ENCODE results near the gene BTF3. TPM values are rescaled to one million over a fixed set of nuclear protein-coding genes. Genes with fewer than 3 reads are reported as not detected.
"Not testable (repeated sequence)": the region's sequence is repeated elsewhere in the genome, so short reads cannot be mapped to it uniquely, and the experiment has no call there.

The BTF3 gene
- total RNA-seq, 2 donors from 2014 or later, result 1,036 to 1,053 TPM

DNA sequence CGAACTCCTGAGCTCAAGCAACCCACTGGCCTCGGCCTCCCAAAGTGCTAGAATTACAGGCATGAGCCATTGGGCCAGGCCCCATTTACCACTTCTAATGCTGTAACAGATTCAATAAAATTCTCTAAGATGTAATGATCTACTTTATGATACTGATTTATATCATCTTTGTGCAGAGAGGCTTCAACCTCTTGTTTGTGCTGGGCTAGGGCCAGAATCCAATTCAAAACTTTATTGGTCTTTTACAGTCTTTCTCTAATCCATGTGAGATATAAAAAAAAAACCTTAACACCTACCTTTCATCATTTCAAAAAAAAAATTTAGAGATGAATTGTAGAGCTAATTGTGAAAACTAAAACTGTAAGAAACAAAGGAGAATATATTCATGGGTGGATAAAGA lies 8.2 kb upstream of the BTF3 start:
- Mint-ChIP-seq H3K4me3 (no peak overlapping the region), H3K27me3 (ENCODE audit: low read depth) (peaks cover 50% of the 10 kb centered on the region), H3K9me3 (no peaks in the 10 kb centered on the region)

DNA sequence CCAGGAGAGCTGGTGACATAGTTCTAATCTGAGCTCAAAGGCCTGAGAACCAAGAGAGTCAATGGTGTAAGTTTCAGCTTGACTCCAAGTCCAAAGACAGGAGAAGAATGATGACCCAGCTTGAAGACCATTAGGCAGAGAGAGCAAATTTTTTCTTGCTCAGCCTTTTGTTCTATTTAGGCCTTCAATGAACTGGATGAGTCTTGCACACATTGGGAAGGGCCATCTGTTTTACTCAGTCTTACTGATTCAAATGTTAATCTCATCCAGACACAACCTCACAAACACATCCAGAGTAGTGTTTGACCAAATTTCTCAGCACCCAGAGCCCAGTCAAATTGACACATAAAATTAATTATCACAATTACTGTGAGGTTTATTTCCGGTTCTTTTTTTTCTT lies 7.1 kb upstream of the BTF3 start:
- no peaks in the 10 kb centered on the region for H3K36me3 Mint-ChIP-seq (ENCODE audit: insufficient read depth in 2 of 2)
- ATAC-seq (replicated peaks in 1 of 2) (no peak), DNase-seq (no peak)
- H3K9me3 Mint-ChIP-seq, result no peaks in the 10 kb centered on the region
- no peak overlapping the region for H3K27ac Mint-ChIP-seq
- H3K4me1 Mint-ChIP-seq (ENCODE audit: low read depth), result no peaks in the 10 kb centered on the region
- H3K4me3 Mint-ChIP-seq, result no peak overlapping the region
- peaks cover 43% of the 10 kb centered on the region for H3K27me3 Mint-ChIP-seq (ENCODE audit: low read depth)

More for the DNA sequence above, 8.2 kb upstream of the BTF3 start:
- no peak overlapping the region for H3K27ac Mint-ChIP-seq
- ATAC-seq (replicated peaks in 1 of 2), result no peak
- no peak for DNase-seq
- no peaks in the 10 kb centered on the region for H3K4me1 Mint-ChIP-seq (ENCODE audit: low read depth)
- H3K36me3 Mint-ChIP-seq (ENCODE audit: insufficient read depth in 2 of 2), result no peaks in the 10 kb centered on the region

DNA sequence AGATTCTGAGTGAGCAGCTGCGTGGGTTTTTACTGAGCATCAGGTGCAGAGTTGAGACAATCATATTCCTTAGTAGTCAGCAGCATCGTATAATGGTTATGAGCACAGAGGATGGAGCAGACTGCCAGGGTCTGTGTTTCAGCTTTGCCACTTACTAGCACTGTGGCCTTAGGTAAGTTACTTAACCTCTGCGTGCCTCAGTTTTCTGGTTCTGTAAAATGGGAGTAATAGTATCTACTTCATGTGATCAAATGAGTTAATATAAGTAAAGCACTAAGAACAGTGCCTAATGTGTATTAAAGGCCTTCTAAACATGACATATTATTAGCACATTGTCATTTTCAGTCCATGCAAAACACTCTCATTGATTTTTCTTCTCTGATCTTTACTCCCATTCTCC lies 4.8 kb upstream of the BTF3 start:
- Mint-ChIP-seq H3K4me3 (no peak overlapping the region), H3K4me1 (ENCODE audit: low read depth) (peaks cover 12% of the 10 kb centered on the region), H3K27me3 (ENCODE audit: low read depth) (peaks cover 27% of the 10 kb centered on the region), H3K36me3 (ENCODE audit: insufficient read depth in 2 of 2) (no peaks in the 10 kb centered on the region), H3K27ac (no peak overlapping the region), H3K9me3 (no peaks in the 10 kb centered on the region)
- DNase-seq, result no peak
- no peak for ATAC-seq (replicated peaks in 1 of 2)

DNA sequence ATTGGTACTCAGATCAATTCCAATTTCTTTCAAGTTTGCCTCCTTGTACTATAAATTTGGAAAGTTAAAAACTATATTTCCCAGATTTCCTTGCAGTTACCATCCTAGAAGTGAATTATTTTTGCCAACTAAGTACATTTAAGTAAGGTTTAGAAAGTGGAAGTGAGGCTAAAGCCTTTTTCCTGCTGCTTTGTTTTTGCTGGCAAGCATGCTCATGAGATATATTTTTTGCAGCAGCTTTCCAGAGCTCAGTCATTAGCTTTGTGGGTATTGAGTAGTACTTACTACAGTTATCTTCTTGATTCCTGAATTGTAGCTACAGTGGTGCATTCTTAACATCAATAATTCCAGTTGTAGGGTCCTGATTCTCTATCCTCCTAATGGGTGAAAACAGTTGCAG lies 3.5 kb upstream of the BTF3 start:
- H3K9me3 Mint-ChIP-seq, result no peaks in the 10 kb centered on the region
- H3K4me3 Mint-ChIP-seq, result no peak overlapping the region
- peaks cover 27% of the 10 kb centered on the region for H3K27me3 Mint-ChIP-seq (ENCODE audit: low read depth)
- no peak overlapping the region for H3K27ac Mint-ChIP-seq
- ATAC-seq (replicated peaks in 1 of 2), result no peak
- no peak for DNase-seq
- peaks cover 0 to 8% of the 10 kb centered on the region in 2 donors for H3K36me3 Mint-ChIP-seq (ENCODE audit: insufficient read depth in 2 of 2)
- peaks cover 19% of the 10 kb centered on the region for H3K4me1 Mint-ChIP-seq (ENCODE audit: low read depth)

DNA sequence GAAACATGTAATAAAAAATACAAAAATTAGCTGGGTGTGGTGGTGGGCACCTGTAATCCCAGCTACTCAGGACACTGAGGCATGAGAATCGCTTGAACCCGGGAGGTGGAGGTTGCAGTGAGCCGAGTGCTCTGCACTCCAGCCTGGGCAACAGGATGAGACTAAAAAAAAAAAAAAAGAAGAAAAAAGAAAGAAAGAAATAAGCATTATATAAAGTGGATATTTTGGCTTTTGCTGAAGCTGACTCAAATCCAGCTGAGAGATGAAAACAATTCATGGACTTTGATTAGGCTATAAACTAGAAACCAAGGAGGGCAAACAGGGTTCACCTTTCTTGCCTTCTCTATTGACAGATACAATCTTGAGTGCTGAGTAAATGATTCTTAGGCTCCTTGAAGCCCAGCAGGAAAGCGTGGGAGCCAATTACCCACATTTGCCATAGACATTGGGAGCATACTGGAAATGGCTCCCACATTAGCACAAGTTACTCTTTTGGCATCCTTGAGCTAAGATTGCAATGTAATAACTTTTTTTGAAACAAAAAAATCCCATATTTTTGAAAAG lies 2.4 kb upstream of the BTF3 start:
- peaks cover 27% of the 10 kb centered on the region for H3K27me3 Mint-ChIP-seq (ENCODE audit: low read depth)
- H3K36me3 Mint-ChIP-seq (ENCODE audit: insufficient read depth in 2 of 2), result peaks cover 3 to 13% of the 10 kb centered on the region in 2 donors
- no peak overlapping the region for H3K27ac Mint-ChIP-seq
- ATAC-seq (replicated peaks in 1 of 2) (no peak), DNase-seq (no peak)
- peaks cover 30% of the 10 kb centered on the region for H3K4me1 Mint-ChIP-seq (ENCODE audit: low read depth)
- H3K9me3 Mint-ChIP-seq, result no peaks in the 10 kb centered on the region
- no peak overlapping the region for H3K4me3 Mint-ChIP-seq

DNA sequence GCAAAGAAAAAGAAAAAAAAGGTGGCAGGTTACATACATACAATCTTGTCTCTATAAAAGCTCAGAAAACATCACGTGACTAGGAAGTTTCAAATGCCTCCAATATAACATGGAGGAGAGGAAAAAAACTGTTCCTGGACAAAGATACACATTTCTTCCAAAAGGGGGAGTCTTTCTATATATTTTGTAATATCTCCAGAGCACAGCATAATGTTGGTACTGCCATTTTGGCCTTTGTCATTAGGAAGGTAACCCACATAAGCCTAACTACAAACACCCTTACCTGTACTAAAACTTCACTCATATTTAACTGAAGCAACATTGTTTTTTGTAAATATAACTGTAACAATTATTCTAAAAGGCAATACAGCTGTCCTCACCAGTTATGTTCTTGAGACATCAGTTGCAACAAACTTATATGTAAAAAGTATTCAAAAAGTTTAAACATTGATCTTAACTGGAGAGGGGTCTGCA lies 1.2 kb upstream of the BTF3 start:
- Mint-ChIP-seq H3K4me3 (peak overlapping the region; percentile 98 to 99), H3K4me1 (ENCODE audit: low read depth) (peaks cover 42% of the 10 kb centered on the region), H3K27ac (peak overlapping the region; percentile 94), H3K9me3 (no peaks in the 10 kb centered on the region), H3K27me3 (ENCODE audit: low read depth) (peaks cover 19% of the 10 kb centered on the region), H3K36me3 (ENCODE audit: insufficient read depth in 2 of 2) (peaks cover 8 to 20% of the 10 kb centered on the region in 2 donors)
- ATAC-seq (replicated peaks in 1 of 2) (no peak), DNase-seq (no peak)

DNA sequence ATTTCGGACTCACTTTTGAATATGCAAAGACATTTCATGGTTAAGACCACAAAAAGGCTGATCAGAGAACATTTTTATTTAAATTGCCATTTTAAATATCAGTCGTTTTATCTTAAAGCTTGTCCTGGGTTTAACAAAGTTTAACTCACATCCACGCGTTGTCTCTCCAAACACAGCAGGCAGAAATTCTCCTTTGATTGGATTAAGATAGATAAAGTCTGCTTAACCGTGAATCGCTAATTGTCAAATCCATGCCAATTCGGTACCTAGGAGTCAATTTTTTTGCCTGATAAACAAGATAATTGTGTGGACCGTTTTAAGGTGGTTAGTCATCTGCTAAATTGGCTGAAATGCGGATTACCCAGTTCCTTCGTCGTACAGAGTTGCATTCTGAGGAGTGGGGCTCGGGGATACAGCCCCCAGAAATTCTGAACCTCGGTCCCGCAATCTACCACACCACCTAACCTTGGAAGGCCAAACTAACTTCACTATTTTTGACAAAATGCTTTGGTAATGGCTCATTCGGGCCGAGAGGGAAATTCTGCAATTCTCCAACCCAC lies 665 bp upstream of the BTF3 start:
- ATAC-seq (replicated peaks in 1 of 2), result no peak
- H3K36me3 Mint-ChIP-seq (ENCODE audit: insufficient read depth in 2 of 2), result peaks cover 8 to 25% of the 10 kb centered on the region in 2 donors
- H3K27me3 Mint-ChIP-seq (ENCODE audit: low read depth), result peaks cover 14% of the 10 kb centered on the region
- peak overlapping the region; percentile 94 for H3K27ac Mint-ChIP-seq
- H3K4me1 Mint-ChIP-seq (ENCODE audit: low read depth), result peaks cover 48% of the 10 kb centered on the region
- no peak for DNase-seq
- H3K9me3 Mint-ChIP-seq, result no peaks in the 10 kb centered on the region
- peak overlapping the region; percentile 98 to 99 for H3K4me3 Mint-ChIP-seq

DNA sequence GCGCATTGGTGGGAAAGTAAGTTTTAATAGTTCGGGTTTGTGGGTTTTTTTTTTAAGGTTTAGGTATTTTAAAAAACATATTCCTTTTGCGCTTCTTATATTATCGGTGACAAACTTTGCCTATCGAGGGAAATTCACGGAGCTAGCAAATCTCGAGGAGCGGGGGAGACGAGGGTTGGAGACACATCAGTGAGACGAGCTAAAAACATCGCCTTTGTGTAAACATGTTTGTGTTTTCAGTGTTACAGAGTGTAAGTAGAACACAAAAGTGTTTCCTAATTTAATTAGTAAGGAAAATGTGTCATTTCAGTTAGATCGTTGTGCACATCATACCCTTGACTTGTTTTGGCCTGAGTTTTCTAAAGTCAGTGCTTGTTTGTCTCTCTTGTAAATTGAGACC lies 945 bp downstream of the BTF3 start:
- no peak for ATAC-seq (replicated peaks in 1 of 2)
- H3K27ac Mint-ChIP-seq, result peak overlapping the region; percentile 99
- peak overlapping the region; percentile 98 to 99 for H3K4me3 Mint-ChIP-seq
- no peak for DNase-seq
- H3K9me3 Mint-ChIP-seq, result no peaks in the 10 kb centered on the region
- peaks cover 3% of the 10 kb centered on the region for H3K27me3 Mint-ChIP-seq (ENCODE audit: low read depth)
- peaks cover 10 to 32% of the 10 kb centered on the region in 2 donors for H3K36me3 Mint-ChIP-seq (ENCODE audit: insufficient read depth in 2 of 2)
- peaks cover 49% of the 10 kb centered on the region for H3K4me1 Mint-ChIP-seq (ENCODE audit: low read depth)

DNA sequence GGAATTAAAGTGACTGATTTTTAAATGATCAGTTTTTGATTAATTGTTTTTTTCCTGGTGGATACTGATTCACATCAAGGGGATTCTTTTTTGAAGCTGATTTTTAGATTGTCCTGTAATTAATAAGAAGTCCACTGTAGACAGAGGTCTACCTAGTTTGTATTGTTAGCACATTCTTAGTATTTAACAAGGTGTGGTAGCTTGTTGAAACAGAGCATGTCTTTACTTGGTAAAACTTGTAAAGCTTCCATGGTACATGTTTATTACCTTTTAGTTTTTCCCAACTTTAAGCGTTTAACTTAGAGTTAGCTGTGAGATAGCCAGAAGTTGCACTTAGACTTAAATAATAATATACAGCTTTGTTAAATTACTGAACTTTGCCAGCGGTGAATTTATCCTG lies 1.5 kb downstream of the BTF3 start:
- Mint-ChIP-seq H3K36me3 (ENCODE audit: insufficient read depth in 2 of 2) (peaks cover 11 to 35% of the 10 kb centered on the region in 2 donors), H3K27me3 (ENCODE audit: low read depth) (no peaks in the 10 kb centered on the region), H3K27ac (peak overlapping the region; percentile 99), H3K4me1 (ENCODE audit: low read depth) (peaks cover 50% of the 10 kb centered on the region), H3K4me3 (peak overlapping the region; percentile 98 to 99), H3K9me3 (no peaks in the 10 kb centered on the region)
- no peak for ATAC-seq (replicated peaks in 1 of 2)
- DNase-seq, result no peak

DNA sequence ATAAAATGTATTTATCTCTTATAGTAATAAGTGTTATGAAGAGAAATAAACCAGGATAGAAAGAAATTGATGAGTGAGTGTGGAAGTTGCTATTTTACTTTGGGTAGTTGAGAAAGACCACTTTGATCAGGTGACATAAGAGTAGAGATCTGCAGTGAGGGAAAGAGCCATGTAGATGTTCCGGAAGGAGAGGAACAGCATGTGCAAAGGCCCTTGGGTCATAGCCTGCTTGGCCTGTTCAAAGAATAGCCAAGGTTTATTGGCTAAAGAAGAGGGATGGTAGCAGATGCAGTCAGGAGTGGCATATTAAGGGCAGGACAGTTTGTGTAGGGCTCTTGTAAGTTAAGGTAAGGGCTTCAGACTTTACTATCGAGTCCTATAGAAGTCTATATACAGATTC lies 3.2 kb downstream of the BTF3 start:
- DNase-seq (no peak), ATAC-seq (replicated peaks in 1 of 2) (no peak)
- Mint-ChIP-seq H3K27ac (peak overlapping the region; percentile 99), H3K27me3 (ENCODE audit: low read depth) (no peaks in the 10 kb centered on the region), H3K36me3 (ENCODE audit: insufficient read depth in 2 of 2) (peaks cover 12 to 41% of the 10 kb centered on the region in 2 donors), H3K4me1 (ENCODE audit: low read depth) (peaks cover 54% of the 10 kb centered on the region), H3K9me3 (no peaks in the 10 kb centered on the region), H3K4me3 (peak overlapping the region; percentile 98 to 99)

DNA sequence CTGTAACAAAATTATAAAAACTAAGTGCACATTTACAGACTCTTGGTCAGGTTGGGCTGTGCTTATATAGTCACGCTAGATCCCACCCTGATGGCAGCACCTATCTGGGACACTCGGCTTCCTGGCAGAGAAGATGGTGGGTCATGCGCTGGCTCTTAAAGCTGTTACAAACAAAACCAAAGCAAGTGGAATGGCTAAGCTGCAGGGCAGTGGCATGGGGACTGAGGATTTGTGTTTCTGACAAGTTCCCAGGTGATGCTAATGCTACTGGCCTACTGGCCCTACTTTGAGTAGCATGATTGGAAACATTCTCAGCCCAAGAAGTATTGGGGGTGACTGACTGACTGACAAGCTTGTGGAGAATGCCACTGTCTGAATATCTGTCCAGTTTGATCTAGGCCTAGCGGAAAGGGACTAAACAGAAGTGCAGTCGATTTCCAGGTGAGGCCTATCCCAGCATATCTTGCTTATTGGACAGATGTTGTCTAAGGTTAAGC lies 8.3 kb downstream of the BTF3 start:
- no peak overlapping the region for H3K27ac Mint-ChIP-seq
- DNase-seq, result no peak
- ATAC-seq (replicated peaks in 1 of 2), result no peak
- no peak overlapping the region for H3K4me3 Mint-ChIP-seq
- no peaks in the 10 kb centered on the region for H3K27me3 Mint-ChIP-seq (ENCODE audit: low read depth)
- H3K4me1 Mint-ChIP-seq (ENCODE audit: low read depth), result peaks cover 17% of the 10 kb centered on the region
- H3K36me3 Mint-ChIP-seq (ENCODE audit: insufficient read depth in 2 of 2), result peaks cover 4 to 22% of the 10 kb centered on the region in 2 donors
- H3K9me3 Mint-ChIP-seq, result no peaks in the 10 kb centered on the region

DNA sequence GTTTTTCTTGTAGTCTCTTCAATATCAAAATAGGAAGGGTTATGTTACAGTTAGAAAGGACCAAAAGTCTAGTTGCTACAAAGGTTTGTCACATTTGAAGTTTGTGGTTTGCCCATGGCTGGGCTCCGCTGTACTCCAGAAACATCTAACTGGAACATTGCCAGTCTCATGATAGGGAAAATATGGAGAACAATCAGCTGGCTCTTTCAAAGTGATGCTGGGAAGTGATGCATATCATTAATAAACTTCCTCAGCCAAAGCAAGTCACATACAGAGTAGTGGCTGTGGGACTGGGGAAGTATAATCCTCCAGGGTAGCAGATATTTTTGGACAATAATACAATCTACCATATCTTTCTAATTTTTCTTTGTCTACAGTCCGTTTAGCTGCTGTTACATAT lies 8.8 kb downstream of the BTF3 start:
- ATAC-seq (replicated peaks in 1 of 2) (no peak), DNase-seq (no peak)
- Mint-ChIP-seq H3K4me1 (ENCODE audit: low read depth) (peaks cover 12% of the 10 kb centered on the region), H3K27ac (no peak overlapping the region), H3K9me3 (no peaks in the 10 kb centered on the region), H3K27me3 (ENCODE audit: low read depth) (no peaks in the 10 kb centered on the region), H3K36me3 (ENCODE audit: insufficient read depth in 2 of 2) (peaks cover 4 to 21% of the 10 kb centered on the region in 2 donors), H3K4me3 (no peak overlapping the region)

DNA sequence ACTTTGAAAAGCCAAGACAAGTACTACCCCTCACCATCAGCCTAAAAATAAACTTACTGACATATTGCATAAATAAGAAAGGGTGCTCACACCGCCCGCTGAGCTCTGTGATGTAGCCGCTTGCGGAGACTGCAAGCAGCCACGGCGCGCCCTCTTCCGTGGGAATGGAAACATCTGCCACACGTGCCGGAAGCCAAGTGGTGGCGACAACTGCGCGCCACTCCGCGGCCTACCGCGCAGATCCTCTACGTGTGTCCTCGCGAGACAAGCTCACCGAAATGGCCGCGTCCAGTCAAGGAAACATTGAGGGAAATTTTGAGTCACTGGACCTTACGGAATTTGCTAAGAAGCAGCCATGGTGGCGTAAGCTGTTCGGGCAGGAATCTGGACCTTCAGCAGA lies 10.3 kb downstream of the BTF3 start:
- not testable (repeated sequence) for H3K4me3 Mint-ChIP-seq; H3K27ac Mint-ChIP-seq; H3K27me3 Mint-ChIP-seq (ENCODE audit: low read depth); H3K36me3 Mint-ChIP-seq (ENCODE audit: insufficient read depth in 2 of 2); H3K4me1 Mint-ChIP-seq (ENCODE audit: low read depth); DNase-seq; H3K9me3 Mint-ChIP-seq
- ATAC-seq (replicated peaks in 1 of 2), result peak; percentile 74 to 77

DNA sequence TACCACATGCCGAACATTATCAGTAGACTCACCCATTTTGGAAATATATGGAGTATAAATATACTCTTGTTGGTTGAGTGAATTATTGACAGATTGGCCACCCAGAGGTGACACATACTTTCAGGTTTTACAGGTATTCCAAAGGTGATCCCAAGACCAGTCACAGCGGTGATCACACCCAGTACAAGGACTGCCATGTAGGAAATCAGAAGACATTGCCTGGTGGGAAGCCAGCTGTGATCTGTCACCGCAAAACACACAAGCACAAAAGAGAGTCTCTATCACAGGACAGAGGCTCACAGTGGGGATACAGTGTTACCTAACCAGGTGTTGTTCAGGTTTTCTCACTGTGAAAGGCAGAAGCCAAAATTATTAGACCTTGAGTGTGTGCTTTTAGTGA lies 15.8 kb downstream of the BTF3 start:
- no peaks in the 10 kb centered on the region for H3K36me3 Mint-ChIP-seq (ENCODE audit: insufficient read depth in 2 of 2)
- no peaks in the 10 kb centered on the region for H3K27me3 Mint-ChIP-seq (ENCODE audit: low read depth)
- no peaks in the 10 kb centered on the region for H3K9me3 Mint-ChIP-seq
- no peak for ATAC-seq (replicated peaks in 1 of 2)
- H3K4me1 Mint-ChIP-seq (ENCODE audit: low read depth), result no peaks in the 10 kb centered on the region
- H3K27ac Mint-ChIP-seq, result no peak overlapping the region
- H3K4me3 Mint-ChIP-seq, result no peak overlapping the region
- DNase-seq, result no peak

Data from activated T-cell treated with anti-CD3 and anti-CD28 coated beads, Interleukin-2, amount 50 U/mL, for 72 hours (primary cell).